Left ventricle myocardium inferior (tissue), 1 donor: ENCODE measurements around the gene WFIKKN1. TPM values are rescaled to one million over a fixed set of nuclear protein-coding genes. Genes with fewer than 3 reads are reported as not detected.
A peak's percentile ranks its signal among the peaks of the same experiment; 100 is the strongest.

Experiments
- DNase-seq: peaks from one replicate; pipeline ENCODE4 v3.0.0-alpha.2; 2020
- H3K27ac ChIP-seq: fragments of 200-600 bp; replicated peaks from 2 replicates; pipeline ENCODE4 v1.8.0; 2021
- H3K27me3 ChIP-seq: fragments of 200-600 bp; 2 replicates; pipeline ENCODE4 v1.8.0; 2021; ENCODE audit warnings: low read depth
- H3K36me3 ChIP-seq: fragments of 200-600 bp; 2 replicates; pipeline ENCODE4 v1.8.0; 2021
- H3K4me1 ChIP-seq: fragments of 200-600 bp; 2 replicates; pipeline ENCODE4 v1.8.0; 2021
- H3K4me3 ChIP-seq: fragments of 200-600 bp; 2 replicates; pipeline ENCODE4 v1.8.0; 2021; ENCODE audit warnings: mild to moderate bottlenecking, moderate library complexity
- H3K9me3 ChIP-seq: fragments of 200-600 bp; replicated peaks from 2 replicates; pipeline ENCODE4 v1.8.0; 2021
- intact Hi-C: fragments of 100-400 bp; cut with micrococcal nuclease; formaldehyde crosslinking; loops from one replicate; pipeline ENCODE4 v1.11.0; 2022
- total RNA-seq: library from RNA; stranded (reverse); fragmentation: NEBNext Ultra II Directional; extraction: Animal tissue kit (Norgen Biotek cat#: 25700); gene quantifications from one replicate; pipeline ENCODE4 v1.2.1, GENCODE V29; 2021
- TF ChIP-seq, protein P1 (sequence below): fragments of 200-600 bp; IDR thresholded peaks from 2 replicates; pipeline ENCODE4 v1.8.0; 2021; ENCODE audit warnings: antibody characterized with exemption, mild to moderate bottlenecking, borderline replicate concordance
- donor health status: DM: no; HTN: yes; CAD: no; lungs with severe emphysema.

WFIKKN1 gene
- total RNA-seq, 1 donor from 2014 or later: 0.14 TPM

DNA sequence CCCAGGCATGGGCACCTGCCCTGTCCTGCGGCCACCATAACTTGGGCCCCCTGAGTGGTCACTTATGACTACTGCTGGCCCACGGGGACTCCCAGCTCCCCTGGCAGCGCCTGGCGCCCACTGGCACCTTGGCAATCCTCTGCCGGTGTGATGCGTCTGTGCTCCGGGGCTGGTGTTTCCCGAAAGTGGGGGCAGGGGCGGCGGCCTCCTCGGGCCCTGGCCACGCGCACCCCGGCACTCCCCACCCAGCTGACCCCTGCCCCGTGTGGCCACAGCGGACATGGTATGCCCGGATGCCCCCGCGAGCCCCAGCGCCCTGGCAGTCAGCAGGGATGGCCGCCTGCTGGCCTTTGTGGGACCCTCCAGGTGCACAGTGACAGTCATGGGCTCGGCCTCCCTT is 26.7 kb downstream of the WFIKKN1 start:
- Histone ChIP-seq H3K27me3 (no peaks in the 10 kb centered on the region), H3K4me3 (no peak overlapping the region), H3K9me3 (no peaks in the 10 kb centered on the region), H3K36me3 (no peaks in the 10 kb centered on the region), H3K4me1 (peaks cover 16% of the 10 kb centered on the region), H3K27ac (no peak overlapping the region)
- TF ChIP-seq, protein P1, sequence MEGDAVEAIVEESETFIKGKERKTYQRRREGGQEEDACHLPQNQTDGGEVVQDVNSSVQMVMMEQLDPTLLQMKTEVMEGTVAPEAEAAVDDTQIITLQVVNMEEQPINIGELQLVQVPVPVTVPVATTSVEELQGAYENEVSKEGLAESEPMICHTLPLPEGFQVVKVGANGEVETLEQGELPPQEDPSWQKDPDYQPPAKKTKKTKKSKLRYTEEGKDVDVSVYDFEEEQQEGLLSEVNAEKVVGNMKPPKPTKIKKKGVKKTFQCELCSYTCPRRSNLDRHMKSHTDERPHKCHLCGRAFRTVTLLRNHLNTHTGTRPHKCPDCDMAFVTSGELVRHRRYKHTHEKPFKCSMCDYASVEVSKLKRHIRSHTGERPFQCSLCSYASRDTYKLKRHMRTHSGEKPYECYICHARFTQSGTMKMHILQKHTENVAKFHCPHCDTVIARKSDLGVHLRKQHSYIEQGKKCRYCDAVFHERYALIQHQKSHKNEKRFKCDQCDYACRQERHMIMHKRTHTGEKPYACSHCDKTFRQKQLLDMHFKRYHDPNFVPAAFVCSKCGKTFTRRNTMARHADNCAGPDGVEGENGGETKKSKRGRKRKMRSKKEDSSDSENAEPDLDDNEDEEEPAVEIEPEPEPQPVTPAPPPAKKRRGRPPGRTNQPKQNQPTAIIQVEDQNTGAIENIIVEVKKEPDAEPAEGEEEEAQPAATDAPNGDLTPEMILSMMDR: no peak
- DNase-seq: no peak
- intact Hi-C loops: no loop called here

DNA sequence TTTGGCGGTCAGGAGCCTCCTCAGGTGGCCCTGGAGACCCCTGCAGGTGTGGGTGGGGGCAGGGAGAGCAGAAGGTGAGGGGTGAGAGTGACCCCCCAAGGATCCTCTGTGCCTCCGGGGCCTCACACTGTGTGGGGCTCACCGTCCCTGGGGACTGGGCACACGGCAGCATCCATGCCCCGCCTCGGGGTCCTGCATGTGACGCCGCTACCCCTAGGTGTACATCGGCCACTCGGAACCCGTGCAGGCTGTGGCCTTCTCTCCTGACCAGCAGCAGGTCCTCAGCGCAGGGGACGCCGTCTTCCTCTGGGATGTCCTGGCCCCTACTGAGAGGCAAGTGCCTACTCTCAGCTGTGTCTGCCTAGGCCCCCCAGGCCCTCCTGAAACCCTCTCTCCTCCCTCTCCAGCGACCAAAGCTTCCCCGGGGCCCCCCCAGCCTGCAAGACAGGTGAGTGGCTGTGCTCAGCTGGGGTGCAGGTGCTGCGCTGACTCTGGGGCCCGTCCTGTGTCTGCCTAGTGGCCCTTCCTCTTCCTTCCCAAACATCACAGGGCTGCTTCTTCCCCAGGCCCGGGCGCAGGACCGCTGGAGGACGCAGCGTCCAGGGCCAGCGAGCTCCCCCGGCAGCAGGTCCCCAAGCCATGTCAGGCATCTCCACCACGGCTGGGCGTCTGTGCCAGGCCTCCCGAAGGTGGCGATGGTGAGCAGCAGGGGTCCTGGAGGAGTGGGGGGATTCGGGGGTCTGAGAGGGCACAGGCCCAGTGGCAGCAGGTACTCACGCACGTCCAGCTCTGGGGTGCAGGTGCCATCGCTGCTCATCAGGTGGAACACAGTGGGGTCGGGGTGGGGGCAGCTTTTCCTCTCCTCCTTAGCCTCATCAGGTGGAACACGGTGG is 28.1 kb downstream of the WFIKKN1 start:
- Histone ChIP-seq H3K4me1 (peaks cover 16% of the 10 kb centered on the region), H3K4me3 (no peak overlapping the region), H3K36me3 (no peaks in the 10 kb centered on the region), H3K9me3 (no peaks in the 10 kb centered on the region), H3K27ac (no peak overlapping the region), H3K27me3 (no peaks in the 10 kb centered on the region)
- intact Hi-C loops: no loop called here
- TF ChIP-seq, protein P1: no peak
- no peak for DNase-seq

DNA sequence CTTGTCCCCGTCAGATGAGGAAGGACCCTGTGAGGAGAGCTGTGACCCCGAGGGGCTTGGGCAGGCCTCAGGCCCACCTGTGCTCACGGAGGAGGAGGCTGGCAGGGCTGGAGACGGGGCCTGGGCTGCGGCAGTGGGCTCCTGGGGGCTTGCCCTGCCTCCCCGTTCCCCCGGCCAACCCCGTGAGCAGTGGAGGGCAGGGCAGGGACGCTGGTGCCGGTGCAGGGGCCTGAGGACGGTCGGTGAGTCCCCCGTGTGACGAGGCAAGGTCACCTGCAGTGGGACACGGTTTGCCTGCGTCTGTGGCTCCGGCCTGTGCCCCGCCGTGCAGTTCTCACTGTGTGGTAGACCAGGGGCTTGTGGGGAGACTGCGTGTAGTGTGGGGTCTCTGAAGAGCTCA is 28.8 kb downstream of the WFIKKN1 start:
- Histone ChIP-seq H3K27me3 (no peaks in the 10 kb centered on the region), H3K36me3 (no peaks in the 10 kb centered on the region), H3K9me3 (no peaks in the 10 kb centered on the region), H3K27ac (no peak overlapping the region), H3K4me1 (peaks cover 16% of the 10 kb centered on the region), H3K4me3 (no peak overlapping the region)
- TF ChIP-seq, protein P1: no peak
- intact Hi-C loops: no loop called here
- DNase-seq: no peak

- H3K9me3 ChIP-seq: no peaks in the 10 kb centered on the region
- intact Hi-C loops: no loop called here
- peaks cover 16% of the 10 kb centered on the region for H3K4me1 ChIP-seq
- H3K27ac ChIP-seq: peak overlapping the region; percentile 69
- no peaks in the 10 kb centered on the region for H3K27me3 ChIP-seq
- no peaks in the 10 kb centered on the region for H3K36me3 ChIP-seq
- DNase-seq: no peak
- TF ChIP-seq, protein P1: no peak
- H3K4me3 ChIP-seq: peak overlapping the region; percentile 52
Observed at GRCh38 chr16:660132-660458, 29.3 kb downstream of the WFIKKN1 start.

GRCh38 chr16:660459-661183 is 29.8 kb downstream of the WFIKKN1 start:
- H3K9me3 ChIP-seq: no peaks in the 10 kb centered on the region
- H3K36me3 ChIP-seq: no peaks in the 10 kb centered on the region
- H3K4me3 ChIP-seq: peak overlapping the region; percentile 52
- TF ChIP-seq, protein P1: peak; percentile 76
- H3K27me3 ChIP-seq: no peaks in the 10 kb centered on the region
- H3K4me1 ChIP-seq: peaks cover 16% of the 10 kb centered on the region
- intact Hi-C loops: no loop called here
- peak; percentile 90 for DNase-seq
- H3K27ac ChIP-seq: peak overlapping the region; percentile 77
